Hematopoietic multipotent progenitor cell treated with erythropoietin and hydrocortisone succinate and interleukin-3 and kit ligand, for 8 days (in vitro differentiated cells): ENCODE measurements around the gene PLXNA2.

Source experiments
- DNase-seq: peaks from one replicate; pipeline ENCODE4 v3.0.0-alpha.2; 2015

Gene PLXNA2

DNA sequence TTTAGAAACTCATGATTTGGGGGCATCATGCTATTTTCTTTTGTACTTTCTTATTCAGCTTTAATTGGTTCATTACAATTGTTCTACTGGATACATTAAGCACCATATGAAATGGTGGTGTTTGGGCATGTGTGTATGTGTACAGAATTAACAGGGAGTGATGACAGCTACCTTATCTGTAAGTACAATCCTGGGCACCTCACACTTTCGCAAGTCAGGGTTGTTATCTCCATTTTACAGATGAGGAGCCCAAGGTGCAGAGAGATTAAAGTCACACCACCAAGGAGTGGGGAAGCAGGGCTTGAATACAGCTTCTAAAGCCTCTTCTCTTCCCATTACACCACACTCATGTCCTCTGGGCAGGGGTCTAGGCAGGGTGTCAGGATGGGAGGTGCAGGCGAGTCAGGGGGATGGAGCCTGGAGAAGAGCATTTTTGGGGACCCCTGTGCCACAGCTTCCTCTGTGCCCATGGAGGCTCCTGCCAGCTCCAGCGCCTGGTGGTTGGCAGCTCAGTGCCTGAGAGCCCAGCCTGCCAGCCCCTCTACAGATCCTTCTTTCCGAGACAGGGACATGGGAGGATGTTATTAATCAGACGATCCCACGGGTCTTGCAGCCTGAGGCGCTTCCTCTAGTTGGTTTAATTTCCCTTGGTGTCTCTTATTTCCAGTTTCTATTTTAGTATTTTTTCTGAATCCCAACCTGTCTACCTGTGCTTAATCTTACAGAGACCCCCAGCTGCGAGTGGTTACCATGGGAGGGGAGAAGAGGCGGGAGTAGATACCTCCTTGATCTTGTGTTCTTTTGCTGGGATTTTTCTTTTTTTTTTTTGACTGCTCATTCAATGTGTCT is 207.0 kb downstream of the PLXNA2 start:
- peak; percentile 88 for DNase-seq

- peak; percentile 31 for DNase-seq
These were observed 207.9 kb downstream of the PLXNA2 start for GRCh38 chr1:208036106-208036808.

GRCh38 chr1:208034135-208034534 is 210.0 kb downstream of the PLXNA2 start:
- no peak for DNase-seq

DNA sequence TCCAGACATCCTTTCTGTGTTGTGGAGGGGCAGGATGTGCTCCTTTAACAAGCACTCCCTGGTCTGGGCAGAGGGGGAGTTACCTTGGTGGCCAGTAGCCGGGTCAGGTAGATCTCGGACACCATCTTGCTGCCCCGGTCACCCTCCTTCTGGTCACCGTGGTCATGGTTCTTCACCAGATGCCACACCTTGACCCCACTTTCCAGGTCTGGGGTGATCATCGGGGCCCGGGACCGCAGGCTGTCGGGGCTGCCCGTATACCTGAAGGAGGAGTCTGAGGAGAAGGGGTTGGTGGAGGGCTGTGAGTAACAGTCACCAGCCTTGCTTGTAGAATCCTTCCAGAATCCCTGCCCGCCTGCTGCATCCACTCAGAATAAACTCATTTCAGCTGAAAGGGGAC is 210.9 kb downstream of the PLXNA2 start:
- DNase-seq, result no peak

- DNase-seq, result no peak
These were observed 212.3 kb downstream of the PLXNA2 start for GRCh38 chr1:208031932-208032320.

DNA sequence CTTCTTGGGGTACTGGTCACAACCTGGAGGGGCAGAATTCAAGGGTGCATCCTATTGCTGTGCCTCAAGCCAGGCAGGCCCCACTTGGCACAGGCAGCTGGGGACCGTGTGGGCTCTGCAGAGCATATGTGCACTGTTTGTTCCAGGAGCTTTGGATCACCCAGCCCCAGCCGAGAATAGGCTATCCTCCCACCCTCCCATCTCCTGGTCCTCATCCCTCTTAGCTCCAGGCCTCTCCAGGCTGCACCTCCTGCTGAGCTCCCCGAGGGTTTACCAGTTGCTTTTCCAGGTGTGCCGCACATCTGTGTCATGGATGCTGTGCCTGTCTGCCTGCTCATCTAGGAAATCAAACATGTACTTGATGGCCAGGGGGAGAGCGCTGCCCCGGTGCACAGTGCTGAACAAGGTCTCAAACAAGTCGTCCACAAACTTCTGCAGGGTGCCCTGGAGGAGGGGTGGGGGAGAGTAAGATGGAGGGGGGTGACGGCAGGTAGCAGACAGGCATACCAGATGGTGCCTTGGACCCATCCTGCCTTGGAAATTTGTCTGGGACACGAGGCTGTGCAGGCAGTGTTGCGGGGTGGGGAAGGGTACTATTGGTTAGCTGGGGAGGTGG is 212.8 kb downstream of the PLXNA2 start:
- DNase-seq, result no peak

GRCh38 chr1:208030288-208031091 is 213.7 kb downstream of the PLXNA2 start:
- DNase-seq, result no peak

DNA sequence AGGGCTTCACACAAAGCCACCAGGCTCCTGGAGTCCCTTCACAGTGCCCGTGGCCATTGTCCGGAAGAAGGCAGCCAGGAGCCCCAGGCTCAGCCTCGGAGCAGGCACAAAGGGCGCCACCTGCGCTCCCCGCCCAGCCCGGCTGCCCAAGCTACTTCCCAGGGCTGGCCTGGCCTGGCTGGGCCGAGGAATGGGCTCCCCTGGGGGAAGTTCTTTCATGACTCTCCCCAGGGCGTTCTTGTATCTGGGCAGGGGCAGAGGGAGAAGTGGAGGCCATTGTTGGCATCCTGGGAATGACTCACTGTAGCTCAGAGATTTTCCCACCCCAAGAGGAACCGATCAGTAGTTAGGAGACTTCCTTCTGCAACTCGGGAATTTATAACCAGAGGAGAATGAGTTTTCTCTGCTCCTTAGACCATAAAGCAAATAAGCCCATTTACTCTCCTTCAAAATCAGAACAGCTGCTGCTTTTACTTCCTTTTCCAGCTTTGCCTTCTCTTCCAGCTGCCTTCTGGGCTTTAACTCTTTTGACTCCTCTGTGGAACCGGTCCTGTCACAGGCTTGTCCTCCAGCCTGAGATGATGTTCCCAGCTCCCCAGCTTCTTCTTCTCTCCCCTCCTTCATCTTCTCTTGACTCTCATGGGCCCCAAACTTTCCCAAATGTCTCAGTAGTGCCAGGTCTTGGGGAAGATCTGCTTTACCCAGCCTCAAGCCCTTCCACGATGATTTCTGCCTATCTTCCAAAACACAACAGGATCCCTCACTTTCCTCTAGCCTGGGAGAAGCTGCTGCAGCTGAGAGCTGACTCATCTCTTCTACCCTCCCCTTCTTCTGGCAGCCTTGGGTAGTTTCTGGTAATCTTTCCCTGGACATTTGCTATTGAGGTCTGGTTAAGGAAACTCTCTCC is 214.6 kb downstream of the PLXNA2 start:
- no peak for DNase-seq

DNA sequence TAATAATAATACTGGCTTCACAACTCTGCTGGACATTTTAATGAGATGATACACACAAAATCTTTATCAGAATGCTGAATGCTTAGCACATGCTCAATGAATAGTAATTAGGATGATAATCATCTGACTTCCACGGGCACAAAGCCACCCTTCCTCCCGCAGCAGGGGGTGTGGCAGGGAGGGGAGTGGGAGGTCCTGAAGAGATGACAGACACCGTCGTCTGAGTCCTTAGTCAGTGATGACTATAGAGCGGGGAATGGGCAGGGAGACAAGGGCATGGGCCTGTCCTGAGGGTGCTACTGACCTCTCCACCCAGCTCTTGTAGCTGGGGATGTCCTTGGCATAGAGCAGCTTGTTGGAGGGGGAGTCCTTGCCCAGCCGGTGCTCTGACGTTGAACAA is 215.7 kb downstream of the PLXNA2 start:
- DNase-seq, result peak; percentile 25

DNA sequence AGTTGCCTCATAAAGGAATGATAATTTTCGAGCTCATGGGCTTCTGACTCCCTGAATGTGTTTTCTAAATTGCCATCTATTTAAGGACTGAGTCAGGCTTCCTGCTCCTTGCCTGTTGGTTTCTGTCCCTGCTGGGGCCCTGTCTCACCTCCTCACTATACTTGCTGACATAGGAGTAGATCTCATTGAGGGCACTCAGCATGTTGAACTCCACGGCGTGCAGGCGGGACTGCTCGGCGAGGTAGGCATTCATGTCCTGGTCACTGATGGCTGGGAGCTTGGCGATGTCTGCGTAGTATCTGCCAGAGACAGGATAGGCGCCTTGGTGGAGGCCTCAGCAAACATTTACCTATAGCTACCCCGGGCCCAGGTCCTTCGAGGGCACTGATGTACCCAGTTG is 216.3 kb downstream of the PLXNA2 start:
- DNase-seq, result no peak

DNA sequence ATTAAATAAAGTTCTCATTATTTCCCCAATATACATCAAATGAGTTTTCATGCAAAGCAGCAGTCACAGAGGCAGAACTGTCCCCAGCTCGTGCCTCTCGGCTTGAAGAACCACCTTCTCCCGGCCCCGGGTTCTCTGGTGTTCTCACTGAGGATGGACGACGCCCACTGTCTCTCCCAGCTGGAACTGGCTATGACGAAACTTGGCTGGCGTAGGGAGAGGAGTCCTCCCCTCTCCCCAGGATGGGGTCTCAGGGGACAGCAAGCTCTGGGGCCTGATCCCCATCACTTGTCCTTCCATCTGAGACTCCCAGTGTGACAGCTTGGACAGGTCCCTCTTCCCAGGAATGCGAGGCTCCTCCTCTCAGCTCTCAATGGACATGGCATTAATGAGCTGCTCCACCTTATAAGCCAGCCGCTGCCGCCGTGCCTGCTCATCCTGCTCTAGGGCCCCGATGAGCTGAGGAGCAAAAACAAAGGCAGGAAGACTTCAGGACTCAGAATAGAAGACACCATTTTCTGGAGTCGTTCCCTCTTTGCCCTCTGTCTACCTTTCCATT is 217.2 kb downstream of the PLXNA2 start:
- DNase-seq, result no peak

GRCh38 chr1:208025031-208025430 is 219.2 kb downstream of the PLXNA2 start:
- no peak for DNase-seq

GRCh38 chr1:208024406-208024805 is 219.8 kb downstream of the PLXNA2 start:
- DNase-seq, result no peak

DNA sequence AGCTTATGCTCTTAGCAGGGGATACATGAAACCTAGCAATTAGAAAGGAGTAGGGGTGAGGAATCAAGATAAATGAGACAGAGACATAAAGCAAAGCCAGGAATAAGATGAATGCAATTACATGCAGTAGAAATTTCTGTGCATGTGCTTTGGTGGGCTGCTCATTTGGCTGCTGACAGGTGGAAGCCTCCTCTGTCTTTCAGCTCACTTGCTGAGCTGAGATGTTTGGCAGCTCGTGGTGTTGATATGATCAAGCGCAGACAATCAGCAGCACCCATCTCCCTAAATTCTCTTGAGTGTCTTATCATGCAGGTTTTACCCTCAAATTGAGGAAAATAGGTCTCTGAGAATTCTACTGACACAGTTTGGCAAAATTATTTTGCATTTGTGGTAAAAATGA is 224.9 kb downstream of the PLXNA2 start:
- DNase-seq, result no peak

DNA sequence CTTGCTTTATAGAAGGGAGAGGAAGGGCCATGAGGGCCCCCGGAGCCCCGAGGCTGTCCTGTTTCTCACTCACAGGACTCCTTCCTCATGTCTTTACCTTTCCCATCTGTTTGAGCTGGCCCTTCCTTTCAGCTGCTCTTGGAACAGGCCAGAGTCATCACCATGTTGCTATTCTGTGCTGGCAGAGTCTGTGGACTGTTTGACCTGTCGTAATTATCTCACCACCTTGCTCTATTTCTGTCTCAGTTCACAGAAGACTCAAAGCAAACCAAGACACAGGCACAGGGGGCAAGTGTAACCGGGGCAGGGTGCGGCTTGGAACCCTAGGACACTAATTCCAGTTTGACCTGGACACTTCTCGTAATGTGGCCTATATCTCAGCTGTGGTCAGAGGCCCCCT is 228.9 kb downstream of the PLXNA2 start:
- DNase-seq, result no peak

DNA sequence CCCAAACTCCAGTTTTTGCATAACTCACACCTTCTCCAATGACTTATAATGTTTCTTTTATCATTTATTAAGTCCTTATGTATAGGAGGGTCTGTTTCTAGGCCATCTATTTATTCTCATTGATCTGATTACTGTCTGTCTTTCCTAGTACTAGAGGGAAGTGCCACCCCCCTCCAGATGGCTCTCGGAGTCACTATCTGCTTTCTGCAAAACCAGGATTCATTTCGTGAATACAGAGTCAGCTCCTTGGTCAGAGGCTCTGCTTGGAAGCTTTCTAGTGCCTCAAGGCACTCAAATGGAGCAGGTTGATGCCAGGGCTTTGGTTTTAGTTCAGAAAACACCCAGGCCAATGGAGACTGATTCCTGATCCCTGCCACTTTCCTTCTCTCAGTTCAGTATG is 231.0 kb downstream of the PLXNA2 start:
- DNase-seq, result no peak

DNA sequence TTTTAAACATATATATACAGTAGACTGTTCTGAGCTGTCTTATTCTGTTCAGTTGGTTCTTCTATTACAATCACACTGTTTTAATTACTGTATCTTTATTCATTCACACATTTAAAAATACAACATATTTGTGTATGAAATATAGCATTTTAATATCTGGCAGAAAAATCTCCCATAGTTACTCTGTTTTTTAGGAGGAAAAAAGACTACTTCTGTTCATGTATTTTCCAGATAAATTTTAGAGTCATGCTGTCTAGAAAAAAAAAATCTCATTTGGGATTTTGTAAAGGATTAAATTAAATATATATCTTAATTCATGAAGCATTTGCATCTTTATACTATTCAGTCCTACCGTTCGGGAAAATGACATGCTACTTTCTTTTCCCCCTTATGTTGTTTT is 231.5 kb downstream of the PLXNA2 start:
- no peak for DNase-seq

GRCh38 chr1:208010487-208011071 is 233.6 kb downstream of the PLXNA2 start:
- DNase-seq, result no peak

- no peak for DNase-seq
These were observed 234.3 kb downstream of the PLXNA2 start for GRCh38 chr1:208009706-208010444.

GRCh38 chr1:208009303-208009702 is 234.9 kb downstream of the PLXNA2 start:
- no peak for DNase-seq

DNA sequence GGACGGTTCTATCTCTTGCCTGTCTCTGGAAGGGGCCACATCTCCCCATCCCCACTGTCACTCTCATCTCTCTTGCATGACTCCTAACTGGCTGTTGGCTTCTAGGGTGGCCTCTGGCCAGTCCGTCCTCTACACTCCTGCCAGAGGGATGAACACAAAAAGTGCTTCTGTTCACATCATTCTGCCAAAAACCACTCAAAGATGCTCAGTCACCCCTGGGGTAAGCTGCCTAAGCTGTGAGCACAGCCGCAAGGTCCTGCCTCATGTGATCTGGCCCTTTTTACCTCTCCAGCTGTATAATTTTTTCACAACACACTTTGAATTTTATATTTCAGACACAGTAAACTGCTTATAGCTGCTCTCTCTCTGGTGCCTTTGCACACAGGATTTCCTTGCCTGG is 235.7 kb downstream of the PLXNA2 start:
- no peak for DNase-seq
